HepG2 (cell line): ENCODE measurements around the gene RPS6KA5. TPM values are rescaled to one million over a fixed set of nuclear protein-coding genes. Genes with fewer than 3 reads are reported as not detected.

Source experiments
- ATAC-seq: fragments of 200-7000 bp; cut with Tn5 transposase; 3 replicates; pipeline ENCODE4 v1.9.1; 2020; ENCODE audit warnings: mild to moderate bottlenecking, moderate library complexity
- BruUV-seq: library from RNA; stranded (reverse); fragments of 400-500 nt; replicated peaks from 2 replicates; lab custom pipeline; 2021; lab: Mats Ljungman, UMichigan
- CTCF ChIA-PET: fragments of 300-600 bp; formaldehyde crosslinking; extraction: SDS; loops from one replicate; lab custom pipeline; 2021; ENCODE audit warnings: low total read pairs, inconsistent platforms, low intra/inter-chr PET ratio; lab: Yijun Ruan, JAX
- POLR2A ChIA-PET: fragments of 350-600 bp; sonication (Branson Sonifier 250); formaldehyde crosslinking; loops from one replicate; lab custom pipeline; 2020; ENCODE audit warnings: antibody characterized with exemption, inconsistent platforms; lab: Yijun Ruan, JAX
- DNase-seq: peaks from one replicate; pipeline ENCODE4 v3.0.0-alpha.2; 2015; ENCODE audit warnings: low spot score
- FAIRE-seq: peaks from 3 replicates; lab custom pipeline; 2011; peaks lifted over from hg19 to GRCh38; lab: Jason Lieb, UNC
- H2AFZ ChIP-seq: one replicate; pipeline ENCODE4 v1.6.1; 2011; ENCODE audit warnings: low read length, inconsistent platforms
- H3K27ac ChIP-seq: fragments of 300-600 bp; 3 replicates; pipeline ENCODE4 v1.8.0; 2011; ENCODE audit warnings: mixed run types, mild to moderate bottlenecking, mixed read lengths, low read length, inconsistent platforms; ENCODE audit not compliant: insufficient read depth; ENCODE audit errors: extremely low read length
- H3K27me3 ChIP-seq, 2 experiments: fragments of 200-600 bp in 1 of 2; 2 replicates in 1 of 2; 3 replicates in 1 of 2; pipeline versions ENCODE4 v1.6.0 to v1.8.0; 2011; ENCODE audit warnings: low read length in 2 of 2, mild to moderate bottlenecking in 2 of 2, moderate library complexity in 2 of 2, inconsistent platforms in 1 of 2; ENCODE audit not compliant: insufficient read depth in 2 of 2, control insufficient read depth in 1 of 2
- H3K36me3 ChIP-seq, 2 experiments: fragments of 200-600 bp in 1 of 2; replicated peaks in 1 of 2; 2 replicates in 1 of 2; 3 replicates in 1 of 2; pipeline versions ENCODE4 v1.5.1 to v1.8.0; 2011; ENCODE audit warnings: low read length in 2 of 2, inconsistent platforms in 1 of 2; ENCODE audit not compliant: insufficient read depth in 2 of 2, control insufficient read depth in 1 of 2
- H3K4me1 ChIP-seq: 2 replicates; pipeline ENCODE4 v1.5.1; 2012; ENCODE audit warnings: low read length, inconsistent platforms; ENCODE audit not compliant: insufficient read depth
- H3K4me2 ChIP-seq: 2 replicates; pipeline ENCODE4 v1.6.0; 2011; ENCODE audit warnings: low read depth, low read length, inconsistent platforms
- H3K4me3 ChIP-seq, 3 experiments: fragments of 200-600 bp in 1 of 3; sonication (generic), shearing (Covaris generic) in 1 of 3; replicated peaks in 1 of 3; 2 replicates each; pipeline ENCODE4 v1.5.1; 2011 to 2016; ENCODE audit warnings: low read length in 3 of 3, inconsistent platforms in 2 of 3, low read depth in 2 of 3, mild to moderate bottlenecking in 2 of 3, control low read depth in 1 of 3, mixed read lengths in 1 of 3; ENCODE audit not compliant: insufficient read depth in 1 of 3
- H3K79me2 ChIP-seq: one replicate; pipeline ENCODE4 v1.6.1; 2011; ENCODE audit warnings: low read length, inconsistent platforms; ENCODE audit not compliant: insufficient read depth
- H3K9ac ChIP-seq: 2 replicates; pipeline ENCODE4 v1.6.0; 2011; ENCODE audit warnings: mild to moderate bottlenecking, low read depth, low read length, inconsistent platforms; ENCODE audit not compliant: insufficient read depth
- H3K9me3 ChIP-seq: 2 replicates; pipeline ENCODE4 v1.5.1; 2012; ENCODE audit warnings: mild to moderate bottlenecking, low read length
- H4K20me1 ChIP-seq: 2 replicates; pipeline ENCODE4 v1.6.0; 2011; ENCODE audit warnings: inconsistent platforms, mild to moderate bottlenecking, low read length, moderate library complexity; ENCODE audit not compliant: insufficient read depth
- SRSF9 ChIP-seq: fragments of 200-400 bp; formaldehyde crosslinking; IDR thresholded peaks from 2 replicates; pipeline ENCODE4 v1.6.1; 2018; ENCODE audit warnings: borderline replicate concordance, mild to moderate bottlenecking, low read depth, low read length; ENCODE audit not compliant: insufficient read depth, poor library complexity, severe bottlenecking
- ZFX ChIP-seq: sonication (generic); formaldehyde crosslinking; IDR thresholded peaks from 2 replicates; pipeline ENCODE4 v1.4.0; 2020; ENCODE audit warnings: mild to moderate bottlenecking, low read depth, missing genetic modification reagents, moderate library complexity
- ZNF264 ChIP-seq: sonication (generic); formaldehyde crosslinking; IDR thresholded peaks from 2 replicates; pipeline ENCODE4 v1.4.0; 2020; ENCODE audit warnings: missing genetic modification reagents
- ZNF350 ChIP-seq: sonication (generic); formaldehyde crosslinking; IDR thresholded peaks from 2 replicates; pipeline ENCODE4 v1.4.0; 2020; ENCODE audit warnings: mild to moderate bottlenecking, low read depth, missing genetic modification reagents, borderline replicate concordance
- WGBS: methylation state at CpG from one replicate; pipeline ENCODE4 v1.1.6; 2017; ENCODE audit warnings: low lambda C conversion rate; 5-methylcytosine and 5-hydroxymethylcytosine counted together
- in situ Hi-C: cut with HindIII; loops from 2 replicates; pipeline ENCODE4 v1.10.0; 2017; ENCODE audit warnings: low pct_unique_long_range_greater_than_20kb; ENCODE audit not compliant: extremely low pct_ligation_motif_present
- intact Hi-C: fragments of 100-400 bp; cut with micrococcal nuclease; formaldehyde crosslinking; loops from one replicate; pipeline ENCODE4 v1.10.0; 2022; ENCODE audit not compliant: unreplicated experiment
- polyA plus RNA-seq, 8 experiments: library from polyadenylated mRNA; depleted of rRNA in 3 of 8; stranded (reverse) in 7 of 8; unstranded in 1 of 8; fragments of >200 nt; fragmentation: Illumina TruSeq in 4 of 8; extraction: Trizol in 4 of 8; gene quantifications; 2 replicates each; pipeline versions ENCODE4 v1.2.1 to v1.2.3, GENCODE V29; 2011 to 2016; ENCODE audit warnings: low read depth in 4 of 8, missing spikeins in 1 of 8, mixed read lengths in 1 of 8; ENCODE audit not compliant: insufficient read depth in 1 of 8
- total RNA-seq, 5 experiments: library from RNA; depleted of rRNA; stranded (reverse); fragments of >200 nt; fragmentation: Illumina TruSeq; extraction: Trizol; gene quantifications; 2 replicates each; pipeline ENCODE4 v1.2.3, GENCODE V29; 2016; ENCODE audit warnings: low read depth in 1 of 5

The RPS6KA5 gene
- total and polyA plus RNA-seq, 2 of the 13 experiments (the other 11 are each of a cell fraction or from before 2014, with no cell fraction given) = 0.50 to 0.58 TPM

DNA sequence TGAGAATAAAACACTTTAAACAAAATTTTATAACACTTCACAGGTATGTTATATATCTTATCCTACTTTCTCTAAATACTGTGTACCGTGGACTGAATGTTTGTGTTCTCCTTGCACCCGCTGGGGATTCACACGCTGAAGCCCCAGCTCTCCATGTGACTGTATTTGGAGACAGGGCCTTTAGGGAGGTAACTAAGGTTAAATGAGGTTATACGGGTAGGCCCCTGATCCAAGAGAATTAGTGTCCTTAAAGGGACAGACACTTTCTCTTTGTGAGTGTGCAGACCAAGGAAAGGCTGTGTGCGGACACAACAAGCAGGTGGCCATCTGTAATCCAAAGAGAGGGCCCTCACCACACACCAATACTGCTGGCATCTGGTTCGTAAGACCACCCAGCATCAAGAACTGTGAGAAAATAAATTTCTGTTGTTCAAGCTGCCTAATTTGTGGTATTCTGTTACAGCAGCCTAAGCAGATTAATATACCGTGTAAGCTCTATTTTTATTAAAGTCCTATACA, 174.1 kb downstream of the RPS6KA5 start:
- Histone ChIP-seq H3K79me2 (no peaks in the 10 kb centered on the region), H3K9ac (no peak overlapping the region), H3K4me2 (no peak overlapping the region), H2AFZ (no peak overlapping the region), H3K36me3 (no peaks in the 10 kb centered on the region), H3K27ac (no peak overlapping the region), H3K4me1 (no peaks in the 10 kb centered on the region), H4K20me1 (no peaks in the 10 kb centered on the region), H3K4me3 (no peak overlapping the region), H3K27me3 (no peaks in the 10 kb centered on the region), H3K9me3 (peaks cover 15% of the 10 kb centered on the region; the same call in 1 of the 2 replicates)
- intact Hi-C loops (no loop called here), in situ Hi-C loops (no loop called here)
- BruUV-seq = no TSS peak
- 81% methylated on average over 7 of the region's 7 CpGs for WGBS
- ATAC-seq = no peak
- no peak for FAIRE-seq
- ChIA-PET POLR2A (no interaction called here), CTCF (no interaction called here)
- TF ChIP-seq ZNF264 (CRISPR knock-in tag) (peak; percentile 87), ZNF350 (no peak)
- DNase-seq = no peak

- Histone ChIP-seq H3K9ac (no peak overlapping the region), H3K27ac (no peak overlapping the region), H3K4me1 (no peaks in the 10 kb centered on the region), H3K4me3 (no peak overlapping the region), H3K27me3 (no peaks in the 10 kb centered on the region), H2AFZ (no peak overlapping the region), H3K4me2 (no peak overlapping the region), H3K79me2 (no peaks in the 10 kb centered on the region), H3K9me3 (peaks cover 15% of the 10 kb centered on the region; the same call in 1 of the 2 replicates), H4K20me1 (no peaks in the 10 kb centered on the region), H3K36me3 (no peaks in the 10 kb centered on the region)
- TF ChIP-seq ZFX (no peak), SRSF9 (no peak)
- 15% methylated on average over 2 of the region's 2 CpGs for WGBS
- no peak for FAIRE-seq
- no peak for ATAC-seq
- in situ Hi-C loops = no loop called here
- POLR2A ChIA-PET = no interaction called here
- CTCF ChIA-PET = no interaction called here
- no TSS peak for BruUV-seq
- intact Hi-C loops = no loop called here
- no peak for DNase-seq
Measured at GRCh38 chr14:90883782-90884181, 176.7 kb downstream of the RPS6KA5 start.
